Stimulated activated CD4-positive, alpha-beta T cell treated with anti-CD3 and anti-CD28 coated beads, TNF-alpha, amount 100 ng/mL, for 48 hours (primary cell): Measurements from ENCODE around the gene DNMT3L.
"Not testable (repeated sequence)": the region's sequence is repeated elsewhere in the genome, so short reads cannot be mapped to it uniquely, and the experiment has no call there.

Experiments
- DNase-seq, 3 donors: peaks; one replicate each; pipeline ENCODE4 v3.0.0-alpha.2; 2020; ENCODE audit warnings: low read depth in 3 of 3

The DNMT3L gene

DNA sequence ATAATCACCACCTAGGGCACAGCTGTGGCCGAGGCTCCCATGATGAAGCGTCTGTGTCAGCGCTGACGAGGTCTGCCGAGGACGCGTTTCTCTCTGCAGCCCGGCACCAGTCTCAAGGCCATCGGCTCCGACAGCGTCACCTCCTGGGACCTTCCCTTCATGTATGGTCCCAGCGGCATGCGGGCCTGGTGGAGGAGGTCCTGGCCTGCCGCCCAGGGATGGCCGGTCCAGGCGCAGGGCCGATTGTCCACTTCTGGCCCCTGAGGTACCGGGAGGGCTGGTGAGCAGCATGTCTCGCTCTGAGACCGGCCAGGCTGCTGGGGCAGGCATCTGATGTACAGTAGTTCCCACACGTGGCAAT lies 64.6 kb downstream of the DNMT3L start:
- DNase-seq: not testable (repeated sequence)
